ENCODE measurements around the gene CTNNA3. TPM values are rescaled to one million over a fixed set of nuclear protein-coding genes. Genes with fewer than 3 reads are reported as not detected.

The CTNNA3 gene
- total RNA-seq, 1 donor from 2014 or later = not detected

- Histone ChIP-seq H3K4me3 (ENCODE audit: low read depth, low read length) (no peak overlapping the region), H3K36me3 (ENCODE audit: control insufficient read depth, insufficient read depth, low read length) (no peaks in the 10 kb centered on the region), H3K27me3 (ENCODE audit: control insufficient read depth, insufficient read depth, low read length) (no peaks in the 10 kb centered on the region)
- FAIRE-seq (no peak), DNase-seq (ENCODE audit: low read depth) (no peak)
- TF ChIP-seq, protein P1, sequence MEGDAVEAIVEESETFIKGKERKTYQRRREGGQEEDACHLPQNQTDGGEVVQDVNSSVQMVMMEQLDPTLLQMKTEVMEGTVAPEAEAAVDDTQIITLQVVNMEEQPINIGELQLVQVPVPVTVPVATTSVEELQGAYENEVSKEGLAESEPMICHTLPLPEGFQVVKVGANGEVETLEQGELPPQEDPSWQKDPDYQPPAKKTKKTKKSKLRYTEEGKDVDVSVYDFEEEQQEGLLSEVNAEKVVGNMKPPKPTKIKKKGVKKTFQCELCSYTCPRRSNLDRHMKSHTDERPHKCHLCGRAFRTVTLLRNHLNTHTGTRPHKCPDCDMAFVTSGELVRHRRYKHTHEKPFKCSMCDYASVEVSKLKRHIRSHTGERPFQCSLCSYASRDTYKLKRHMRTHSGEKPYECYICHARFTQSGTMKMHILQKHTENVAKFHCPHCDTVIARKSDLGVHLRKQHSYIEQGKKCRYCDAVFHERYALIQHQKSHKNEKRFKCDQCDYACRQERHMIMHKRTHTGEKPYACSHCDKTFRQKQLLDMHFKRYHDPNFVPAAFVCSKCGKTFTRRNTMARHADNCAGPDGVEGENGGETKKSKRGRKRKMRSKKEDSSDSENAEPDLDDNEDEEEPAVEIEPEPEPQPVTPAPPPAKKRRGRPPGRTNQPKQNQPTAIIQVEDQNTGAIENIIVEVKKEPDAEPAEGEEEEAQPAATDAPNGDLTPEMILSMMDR (IDR thresholded peaks at IDR 0.05; ENCODE audit: insufficient read depth, low read length, severe bottlenecking) = no peak
Observed at GRCh38 chr10:67487906-67488619, 207.9 kb downstream of the CTNNA3 start.

- Histone ChIP-seq H3K4me3 (ENCODE audit: low read depth, low read length) (no peak overlapping the region), H3K36me3 (ENCODE audit: control insufficient read depth, insufficient read depth, low read length) (no peaks in the 10 kb centered on the region), H3K27me3 (ENCODE audit: control insufficient read depth, insufficient read depth, low read length) (no peaks in the 10 kb centered on the region)
- DNase-seq (ENCODE audit: low read depth) = peak; percentile 15
- FAIRE-seq = no peak
- TF ChIP-seq, protein P1 (IDR thresholded peaks at IDR 0.05; ENCODE audit: insufficient read depth, low read length, severe bottlenecking) = no peak
Observed at GRCh38 chr10:67487199-67487598, 208.8 kb downstream of the CTNNA3 start.

DNA sequence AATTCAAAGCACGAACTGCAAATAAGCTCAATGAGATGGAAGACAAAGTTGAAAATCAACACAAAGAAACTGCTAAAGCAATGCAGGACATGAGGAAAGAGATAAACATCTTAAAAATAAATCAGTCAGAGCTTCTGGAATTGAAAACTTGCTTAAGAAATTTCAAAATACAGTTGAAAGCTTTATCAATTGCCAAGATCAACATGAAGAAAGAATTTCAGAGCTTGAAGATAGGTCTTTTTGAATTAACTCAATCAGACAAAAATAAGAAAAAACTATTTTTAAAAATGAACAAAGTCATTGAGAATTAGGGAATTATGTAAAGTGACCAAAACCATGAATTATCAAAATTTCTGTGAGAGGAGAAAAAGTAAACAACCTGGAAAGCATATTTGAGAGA lies 218.1 kb downstream of the CTNNA3 start:
- TF ChIP-seq, protein P1 (IDR thresholded peaks at IDR 0.05; ENCODE audit: insufficient read depth, low read length, severe bottlenecking) = no peak
- no peaks in the 10 kb centered on the region for H3K36me3 ChIP-seq (ENCODE audit: control insufficient read depth, insufficient read depth, low read length)
- H3K27me3 ChIP-seq (ENCODE audit: control insufficient read depth, insufficient read depth, low read length) = no peaks in the 10 kb centered on the region
- DNase-seq (ENCODE audit: low read depth) (no peak), FAIRE-seq (no peak)
- no peak overlapping the region for H3K4me3 ChIP-seq (ENCODE audit: low read depth, low read length)

DNA sequence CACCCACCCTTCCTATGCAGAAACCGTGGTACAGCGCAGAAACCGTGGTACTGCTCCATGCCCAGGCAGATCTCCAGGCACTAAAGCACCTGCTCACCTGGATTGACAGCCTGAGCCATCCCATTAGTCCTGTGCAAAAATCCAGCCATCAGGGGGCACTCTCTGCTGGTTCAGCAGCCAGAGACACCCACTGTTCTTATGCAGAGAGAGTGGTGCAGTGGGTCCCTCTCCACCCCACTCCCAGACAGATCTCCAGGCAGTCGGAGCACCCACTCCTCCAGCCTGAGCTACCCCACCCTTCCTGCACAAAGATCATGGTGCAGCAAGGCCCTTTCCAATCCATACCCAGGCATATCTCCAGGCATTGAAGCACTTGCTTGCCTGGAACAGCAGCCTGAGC lies 219.8 kb downstream of the CTNNA3 start:
- Histone ChIP-seq H3K36me3 (ENCODE audit: control insufficient read depth, insufficient read depth, low read length) (no peaks in the 10 kb centered on the region), H3K27me3 (ENCODE audit: control insufficient read depth, insufficient read depth, low read length) (no peaks in the 10 kb centered on the region), H3K4me3 (ENCODE audit: low read depth, low read length) (no peak overlapping the region)
- TF ChIP-seq, protein P1 (IDR thresholded peaks at IDR 0.05; ENCODE audit: insufficient read depth, low read length, severe bottlenecking) = no peak
- FAIRE-seq (no peak), DNase-seq (ENCODE audit: low read depth) (no peak)

- Histone ChIP-seq H3K36me3 (ENCODE audit: control insufficient read depth, insufficient read depth, low read length) (no peaks in the 10 kb centered on the region), H3K4me3 (ENCODE audit: low read depth, low read length) (no peak overlapping the region), H3K27me3 (ENCODE audit: control insufficient read depth, insufficient read depth, low read length) (no peaks in the 10 kb centered on the region)
- TF ChIP-seq, protein P1 (IDR thresholded peaks at IDR 0.05; ENCODE audit: insufficient read depth, low read length, severe bottlenecking) = no peak
- no peak for FAIRE-seq
- DNase-seq (ENCODE audit: low read depth) = no peak
Observed at GRCh38 chr10:67473850-67474633, 222.0 kb downstream of the CTNNA3 start.
